Aorta (tissue), 5 donors: ENCODE results near the gene USP17L19. TPM values are rescaled to one million over a fixed set of nuclear protein-coding genes. Genes with fewer than 3 reads are reported as not detected.
"Not testable (repeated sequence)": the region's sequence is repeated elsewhere in the genome, so short reads cannot be mapped to it uniquely, and the experiment has no call there.

Source experiments
- ATAC-seq: fragments of 200-7000 bp; cut with Tn5 transposase; one replicate; pipeline ENCODE4 v1.9.1; 2022; ENCODE audit warnings: moderate library complexity; ENCODE audit not compliant: low FRiP score
- DNase-seq, 2 donors: peaks; one replicate each; pipeline ENCODE4 v3.0.0-alpha.2; 2020
- H3K27ac ChIP-seq, 2 donors: one replicate each; pipeline ENCODE4 v1.5.1; 2013; ENCODE audit warnings: low read length in 2 of 2, mild to moderate bottlenecking in 2 of 2, moderate library complexity in 2 of 2, control low read depth in 1 of 2, inconsistent platforms in 1 of 2, low read depth in 1 of 2
- H3K27me3 ChIP-seq, 2 donors: one replicate each; pipeline ENCODE4 v1.6.1; 2013; ENCODE audit warnings: control low read depth in 1 of 2, low read length in 1 of 2, mild to moderate bottlenecking in 1 of 2, moderate library complexity in 1 of 2; ENCODE audit not compliant: insufficient read depth in 2 of 2, control insufficient read depth in 1 of 2
- H3K36me3 ChIP-seq, 2 donors: one replicate each; pipeline ENCODE4 v1.6.1; 2013; ENCODE audit warnings: control low read depth in 1 of 2, low read length in 1 of 2, mild to moderate bottlenecking in 1 of 2; ENCODE audit not compliant: insufficient read depth in 2 of 2, control insufficient read depth in 1 of 2
- H3K4me1 ChIP-seq, 2 donors: one replicate each; pipeline ENCODE4 v1.6.1; 2013; ENCODE audit warnings: low read length in 2 of 2, control low read depth in 1 of 2, mild to moderate bottlenecking in 1 of 2, moderate library complexity in 1 of 2; ENCODE audit not compliant: insufficient read depth in 2 of 2, control insufficient read depth in 1 of 2
- H3K4me3 ChIP-seq, 2 donors: one replicate each; pipeline ENCODE4 v1.5.1; 2013; ENCODE audit warnings: low read length in 2 of 2, control low read depth in 1 of 2, mild to moderate bottlenecking in 1 of 2
- H3K9me3 ChIP-seq: one replicate; pipeline ENCODE4 v1.6.1; 2013; ENCODE audit warnings: mild to moderate bottlenecking, low read length; ENCODE audit not compliant: control insufficient read depth
- WGBS, 2 donors: extraction: QIAGEN DNeasy Blood & Tissue Kit; methylation state at CpG; one replicate each; pipeline ENCODE4 v1.1.7; 2013; 5-methylcytosine and 5-hydroxymethylcytosine counted together
- intact Hi-C, 2 donors: fragments of 100-400 bp; cut with DNase I; formaldehyde crosslinking; loops; one replicate each; pipeline versions ENCODE4 v1.14.2 to v1.15.0; 2022
- polyA plus RNA-seq, 2 donors: library from polyadenylated mRNA; stranded (reverse); fragments of 200-250 nt; gene quantifications; one replicate each; pipeline ENCODE4 v1.2.3, GENCODE V29; 2013
- total RNA-seq, 2 donors: library from RNA; stranded (reverse); fragmentation: NEBNext Ultra II Directional; extraction: Animal tissue kit (Norgen Biotek cat#: 25700); gene quantifications; one replicate each; pipeline ENCODE4 v1.2.1, GENCODE V29; 2021
- donor health status: healthy with polysubstance abuse.
- donor health status: Bipolar disorder and iron deficiency.
- donor health status: DM: no; HTN: no; CAD: no.
- donor health status: DM: no; HTN: no; CAD: no.
- donor health status: DM: yes; HTN: yes; CAD: no.

USP17L19 gene
- total and polyA plus RNA-seq, 4 donors = not detected

DNA sequence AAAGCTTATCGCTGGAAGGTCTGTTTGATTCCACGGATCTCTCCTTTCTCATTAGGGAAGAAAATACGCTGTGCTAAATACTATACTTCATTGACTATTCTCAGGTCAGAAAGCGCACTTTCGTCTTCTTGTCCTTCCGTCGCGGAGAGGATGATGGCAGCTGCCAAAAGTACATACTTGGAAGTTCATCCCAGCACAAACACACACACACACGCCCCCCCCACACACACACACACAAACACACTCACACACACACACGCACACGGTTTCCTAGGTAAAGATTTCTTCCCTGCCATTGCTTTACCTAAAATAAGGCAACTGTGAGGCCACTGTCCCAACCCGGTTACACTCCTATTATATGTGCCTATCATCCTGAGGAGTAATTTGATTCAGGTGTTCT lies 14.7 kb upstream of the USP17L19 start:
- H3K27me3 ChIP-seq, intact Hi-C loops, H3K36me3 ChIP-seq, H3K4me1 ChIP-seq, H3K9me3 ChIP-seq, H3K27ac ChIP-seq, ATAC-seq, H3K4me3 ChIP-seq: not testable (repeated sequence)
- DNase-seq = peak in 1 of 2 donors; percentile 57
- WGBS, 2 donors = 75 to 86% methylated on average over 9 to 11 of the region's 12 CpGs

DNA sequence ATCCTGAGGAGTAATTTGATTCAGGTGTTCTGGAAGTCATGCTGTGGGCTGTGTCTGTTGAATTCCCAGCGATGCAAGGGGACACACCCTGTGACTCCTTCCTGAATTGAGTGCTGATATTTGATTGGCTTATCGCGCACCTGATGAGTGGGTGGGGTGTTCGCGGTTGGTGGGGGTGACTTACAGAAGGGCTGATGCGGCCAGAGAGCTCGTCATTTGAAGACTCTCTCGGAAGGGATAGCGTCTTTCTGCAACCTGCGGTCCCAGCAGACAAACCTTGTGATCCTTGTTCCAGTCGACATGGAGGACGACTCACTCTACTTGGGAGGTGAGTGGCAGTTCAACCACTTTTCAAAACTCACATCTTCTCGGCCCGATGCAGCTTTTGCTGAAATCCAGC lies 9.6 kb upstream of the USP17L19 start, which contains the start of gene USP17L17:
TSS of gene USP17L17 (plus strand) at position 301 of the 400 bp plus-strand sequence. CDS start at position 301, 0 bp downstream.
- 86 to 89% methylated on average over 5 of the region's 14 CpGs for WGBS, 2 donors
- H3K9me3 ChIP-seq = not testable (repeated sequence)

DNA sequence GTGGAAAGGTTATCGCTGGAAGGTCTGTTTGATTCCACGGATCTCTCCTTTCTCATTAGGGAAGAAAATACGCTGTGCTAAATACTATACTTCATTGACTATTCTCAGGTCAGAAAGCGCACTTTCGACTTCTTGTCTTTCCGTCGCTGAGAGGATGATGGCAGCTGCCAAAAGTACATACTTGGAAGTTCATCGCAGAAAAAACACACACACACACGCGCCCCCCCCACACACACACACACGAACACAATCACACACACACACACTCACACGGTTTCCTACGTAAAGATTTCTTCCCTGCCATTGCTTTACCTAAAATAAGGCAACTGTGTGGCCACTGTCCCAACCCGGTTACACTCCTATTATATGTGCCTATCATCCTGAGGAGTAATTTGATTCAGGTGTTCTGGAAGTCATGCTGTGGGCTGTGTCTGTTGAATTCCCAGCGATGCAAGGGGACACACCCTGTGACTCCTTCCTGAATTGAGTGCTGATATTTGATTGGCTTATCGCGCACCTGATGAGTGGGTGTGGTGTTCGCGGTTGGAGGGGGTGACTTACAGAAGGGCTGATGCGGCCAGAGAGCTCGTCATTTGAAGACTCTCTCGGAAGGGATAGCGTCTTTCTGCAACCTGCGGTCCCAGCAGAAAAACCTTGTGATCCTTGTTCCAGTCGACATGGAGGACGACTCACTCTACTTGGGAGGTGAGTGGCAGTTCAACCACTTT lies 5.1 kb upstream of the USP17L19 start, which contains the start of gene USP17L18:
TSS of gene USP17L18 (plus strand) at position 678 of the 728 bp plus-strand sequence. CDS start at position 678, 0 bp downstream.
- H3K27ac ChIP-seq, H3K9me3 ChIP-seq, H3K36me3 ChIP-seq, H3K4me1 ChIP-seq, ATAC-seq, H3K27me3 ChIP-seq, H3K4me3 ChIP-seq, intact Hi-C loops: not testable (repeated sequence)
- peak; percentile 33 to 34 for DNase-seq
- 89 to 92% methylated on average over 14 to 21 of the region's 26 CpGs for WGBS, 2 donors

More for the DNA sequence above, 9.6 kb upstream of the USP17L19 start, which contains the start of gene USP17L17:
- H3K36me3 ChIP-seq, H3K4me1 ChIP-seq, intact Hi-C loops, H3K4me3 ChIP-seq, H3K27ac ChIP-seq, DNase-seq, H3K27me3 ChIP-seq, ATAC-seq: not testable (repeated sequence)

DNA sequence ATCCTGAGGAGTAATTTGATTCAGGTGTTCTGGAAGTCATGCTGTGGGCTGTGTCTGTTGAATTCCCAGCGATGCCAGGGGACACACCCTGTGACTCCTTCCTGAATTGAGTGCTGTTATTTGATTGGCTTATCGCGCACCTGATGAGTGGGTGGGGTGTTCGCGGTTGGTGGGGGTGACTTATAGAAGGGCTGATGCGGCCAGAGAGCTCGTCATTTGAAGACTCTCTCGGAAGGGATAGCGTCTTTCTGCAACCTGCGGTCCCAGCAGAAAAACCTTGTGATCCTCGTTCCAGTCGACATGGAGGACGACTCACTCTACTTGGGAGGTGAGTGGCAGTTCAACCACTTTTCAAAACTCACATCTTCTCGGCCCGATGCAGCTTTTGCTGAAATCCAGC lies 4.6 kb downstream of the USP17L19 start, which contains the start of gene USP17L20:
TSS of gene USP17L20 (plus strand) at position 301 of the 400 bp plus-strand sequence. CDS start at position 301, 0 bp downstream.
- H3K27me3 ChIP-seq, H3K9me3 ChIP-seq, DNase-seq, H3K36me3 ChIP-seq, H3K27ac ChIP-seq, H3K4me3 ChIP-seq, intact Hi-C loops, H3K4me1 ChIP-seq, ATAC-seq: not testable (repeated sequence)
- WGBS, 2 donors = no CpG with 5 or more reads among the region's 15 CpGs

DNA sequence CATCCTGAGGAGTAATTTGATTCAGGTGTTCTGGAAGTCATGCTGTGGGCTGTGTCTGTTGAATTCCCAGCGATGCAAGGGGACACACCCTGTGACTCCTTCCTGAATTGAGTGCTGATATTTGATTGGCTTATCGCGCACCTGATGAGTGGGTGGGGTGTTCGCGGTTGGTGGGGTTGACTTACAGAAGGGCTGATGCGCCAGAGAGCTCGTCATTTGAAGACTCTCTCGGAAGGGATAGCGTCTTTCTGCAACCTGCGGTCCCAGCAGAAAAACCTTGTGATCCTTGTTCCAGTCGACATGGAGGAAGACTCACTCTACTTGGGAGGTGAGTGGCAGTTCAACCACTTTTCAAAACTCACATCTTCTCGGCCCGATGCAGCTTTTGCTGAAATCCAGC lies 9.4 kb downstream of the USP17L19 start, which contains the start of gene USP17L21:
TSS of gene USP17L21 (plus strand) at position 301 of the 400 bp plus-strand sequence. CDS start at position 301, 0 bp downstream.
- H3K27ac ChIP-seq, intact Hi-C loops, ATAC-seq, DNase-seq, H3K4me3 ChIP-seq, H3K36me3 ChIP-seq, H3K4me1 ChIP-seq, H3K9me3 ChIP-seq, H3K27me3 ChIP-seq: not testable (repeated sequence)
- WGBS, 2 donors = no CpG with 5 or more reads among the region's 13 CpGs

DNA sequence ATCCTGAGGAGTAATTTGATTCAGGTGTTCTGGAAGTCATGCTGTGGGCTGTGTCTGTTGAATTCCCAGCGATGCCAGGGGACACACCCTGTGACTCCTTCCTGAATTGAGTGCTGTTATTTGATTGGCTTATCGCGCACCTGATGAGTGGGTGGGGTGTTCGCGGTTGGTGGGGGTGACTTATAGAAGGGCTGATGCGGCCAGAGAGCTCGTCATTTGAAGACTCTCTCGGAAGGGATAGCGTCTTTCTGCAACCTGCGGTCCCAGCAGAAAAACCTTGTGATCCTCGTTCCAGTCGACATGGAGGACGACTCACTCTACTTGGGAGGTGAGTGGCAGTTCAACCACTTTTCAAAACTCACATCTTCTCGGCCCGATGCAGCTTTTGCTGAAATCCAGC lies 14.1 kb downstream of the USP17L19 start, which contains the start of gene USP17L22:
TSS of gene USP17L22 (plus strand) at position 301 of the 400 bp plus-strand sequence. CDS start at position 301, 0 bp downstream.
- DNase-seq, H3K36me3 ChIP-seq, ATAC-seq, H3K9me3 ChIP-seq, H3K4me1 ChIP-seq, H3K27ac ChIP-seq, intact Hi-C loops, H3K4me3 ChIP-seq, H3K27me3 ChIP-seq: not testable (repeated sequence)
- no CpG with 5 or more reads among the region's 15 CpGs for WGBS, 2 donors

DNA sequence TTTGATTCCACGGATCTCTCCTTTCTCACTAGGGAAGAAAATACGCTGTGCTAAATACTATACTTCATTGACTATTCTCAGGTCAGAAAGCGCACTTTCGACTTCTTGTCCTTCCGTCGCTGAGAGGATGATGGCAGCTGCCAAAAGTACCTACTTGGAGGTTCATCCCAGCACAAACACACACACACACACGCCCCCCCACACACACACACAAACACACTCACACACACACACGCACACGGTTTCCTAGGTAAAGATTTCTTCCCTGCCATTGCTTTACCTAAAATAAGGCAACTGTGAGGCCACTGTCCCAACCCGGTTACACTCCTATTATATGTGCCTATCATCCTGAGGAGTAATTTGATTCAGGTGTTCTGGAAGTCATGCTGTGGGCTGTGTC lies 18.5 kb downstream of the USP17L19 start:
- H3K4me3 ChIP-seq, ATAC-seq, H3K4me1 ChIP-seq, H3K9me3 ChIP-seq, H3K27ac ChIP-seq, intact Hi-C loops, H3K27me3 ChIP-seq, H3K36me3 ChIP-seq: not testable (repeated sequence)
- DNase-seq = peak; percentile 73 to 88
- 83 to 85% methylated on average over 5 of the region's 10 CpGs for WGBS, 2 donors
